ENCODE measurements around the gene BBS1.

- TF ChIP-seq CTCF (conservative IDR thresholded peaks at IDR 0.05; ENCODE audit: low read length) (no peak), EZH2phosphoT487 (IDR thresholded peaks at IDR 0.05; ENCODE audit: borderline replicate concordance, low read depth, low read length) (no peak)
These were observed 57.3 kb downstream of the BBS1 start for GRCh38 chr11:66567787-66568123.
